ENCODE results near the gene PPP2R2D. TPM values are rescaled to one million over a fixed set of nuclear protein-coding genes. Genes with fewer than 3 reads are reported as not detected.

Gene PPP2R2D
- total RNA-seq, 2 donors from 2014 or later, result 23.8 to 30.6 TPM

- Histone ChIP-seq H3K36me3 (no peaks in the 10 kb centered on the region), H3K9me3 (peaks cover 5 to 11% of the 10 kb centered on the region in 2 donors), H3K27me3 (no peaks in the 10 kb centered on the region), H3K4me1 (peaks cover 0 to 11% of the 10 kb centered on the region in 2 donors), H3K27ac (no peak overlapping the region), H3K4me3 (no peak overlapping the region)
- TF ChIP-seq CTCF (IDR thresholded peaks at IDR 0.05), result no peak
- no peak for DNase-seq (ENCODE audit: low spot score)
Measured at GRCh38 chr10:131921184-131921583, 20.4 kb downstream of the PPP2R2D start.

- DNase-seq (ENCODE audit: low spot score), result no peak
- no peak overlapping the region for H3K4me3 ChIP-seq
- peaks cover 0 to 22% of the 10 kb centered on the region in 2 donors for H3K4me1 ChIP-seq
- TF ChIP-seq CTCF (IDR thresholded peaks at IDR 0.05), result no peak
- H3K27me3 ChIP-seq, result no peaks in the 10 kb centered on the region
- H3K36me3 ChIP-seq, result no peaks in the 10 kb centered on the region
- no peak overlapping the region for H3K27ac ChIP-seq
- H3K9me3 ChIP-seq, result peaks cover 5 to 11% of the 10 kb centered on the region in 2 donors
Measured at GRCh38 chr10:131923038-131923756, 22.4 kb downstream of the PPP2R2D start.

GRCh38 chr10:131925011-131925649, 24.3 kb downstream of the PPP2R2D start:
- Histone ChIP-seq H3K4me3 (no peak overlapping the region), H3K36me3 (no peaks in the 10 kb centered on the region), H3K9me3 (peaks cover 5 to 11% of the 10 kb centered on the region in 2 donors), H3K4me1 (peaks cover 0 to 41% of the 10 kb centered on the region in 2 donors), H3K27ac (no peak overlapping the region), H3K27me3 (no peaks in the 10 kb centered on the region)
- no peak for DNase-seq (ENCODE audit: low spot score)
- TF ChIP-seq CTCF (IDR thresholded peaks at IDR 0.05), result no peak

- H3K4me1 ChIP-seq, result peaks cover 0 to 47% of the 10 kb centered on the region in 2 donors
- H3K27ac ChIP-seq, result no peak overlapping the region
- no peak for TF ChIP-seq CTCF (IDR thresholded peaks at IDR 0.05)
- no peak overlapping the region for H3K4me3 ChIP-seq
- DNase-seq (ENCODE audit: low spot score), result no peak
- H3K27me3 ChIP-seq, result no peaks in the 10 kb centered on the region
- no peaks in the 10 kb centered on the region for H3K36me3 ChIP-seq
- H3K9me3 ChIP-seq, result peaks cover 5 to 11% of the 10 kb centered on the region in 2 donors
Measured at GRCh38 chr10:131925716-131926115, 24.9 kb downstream of the PPP2R2D start.

- Histone ChIP-seq H3K27me3 (no peaks in the 10 kb centered on the region), H3K9me3 (peaks cover 5 to 11% of the 10 kb centered on the region in 2 donors), H3K36me3 (no peaks in the 10 kb centered on the region), H3K4me1 (peaks cover 0 to 52% of the 10 kb centered on the region in 2 donors), H3K27ac (no peak overlapping the region), H3K4me3 (no peak overlapping the region)
- DNase-seq (ENCODE audit: low spot score), result no peak
- TF ChIP-seq CTCF (IDR thresholded peaks at IDR 0.05), result no peak
Measured at GRCh38 chr10:131926253-131926652, 25.4 kb downstream of the PPP2R2D start.
